ENCODE measurements around the gene HOXC13.

The HOXC13 gene

GRCh38 chr12:53941187-53941586 lies 2.6 kb downstream of the HOXC13 start:
- no peak for DNase-seq (ENCODE audit: extremely low read depth, low read depth)
- TF ChIP-seq, protein P1, sequence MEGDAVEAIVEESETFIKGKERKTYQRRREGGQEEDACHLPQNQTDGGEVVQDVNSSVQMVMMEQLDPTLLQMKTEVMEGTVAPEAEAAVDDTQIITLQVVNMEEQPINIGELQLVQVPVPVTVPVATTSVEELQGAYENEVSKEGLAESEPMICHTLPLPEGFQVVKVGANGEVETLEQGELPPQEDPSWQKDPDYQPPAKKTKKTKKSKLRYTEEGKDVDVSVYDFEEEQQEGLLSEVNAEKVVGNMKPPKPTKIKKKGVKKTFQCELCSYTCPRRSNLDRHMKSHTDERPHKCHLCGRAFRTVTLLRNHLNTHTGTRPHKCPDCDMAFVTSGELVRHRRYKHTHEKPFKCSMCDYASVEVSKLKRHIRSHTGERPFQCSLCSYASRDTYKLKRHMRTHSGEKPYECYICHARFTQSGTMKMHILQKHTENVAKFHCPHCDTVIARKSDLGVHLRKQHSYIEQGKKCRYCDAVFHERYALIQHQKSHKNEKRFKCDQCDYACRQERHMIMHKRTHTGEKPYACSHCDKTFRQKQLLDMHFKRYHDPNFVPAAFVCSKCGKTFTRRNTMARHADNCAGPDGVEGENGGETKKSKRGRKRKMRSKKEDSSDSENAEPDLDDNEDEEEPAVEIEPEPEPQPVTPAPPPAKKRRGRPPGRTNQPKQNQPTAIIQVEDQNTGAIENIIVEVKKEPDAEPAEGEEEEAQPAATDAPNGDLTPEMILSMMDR (IDR thresholded peaks at IDR 0.05; ENCODE audit: low read depth, low read length) = no peak

DNA sequence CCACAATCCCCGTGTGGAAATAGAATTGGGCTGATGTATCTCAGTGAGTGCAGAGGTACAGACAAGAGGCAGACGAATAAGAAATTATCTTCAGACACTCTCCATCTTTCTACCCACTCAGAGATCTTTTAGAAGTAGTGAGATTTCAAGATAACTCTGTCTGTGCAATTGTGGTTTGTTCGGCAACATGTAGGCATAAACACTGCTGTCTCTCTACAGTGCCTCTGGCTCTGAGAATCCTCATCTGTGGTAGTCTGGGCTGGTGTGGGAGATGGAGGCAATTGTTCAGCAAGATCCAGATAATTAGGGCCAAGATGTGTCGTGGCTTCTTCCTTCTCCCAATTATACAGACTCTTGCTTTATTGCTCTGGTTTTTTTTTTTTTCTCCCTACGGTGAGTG lies 3.1 kb downstream of the HOXC13 start:
- TF ChIP-seq, protein P1 (IDR thresholded peaks at IDR 0.05; ENCODE audit: low read depth, low read length) = no peak

DNA sequence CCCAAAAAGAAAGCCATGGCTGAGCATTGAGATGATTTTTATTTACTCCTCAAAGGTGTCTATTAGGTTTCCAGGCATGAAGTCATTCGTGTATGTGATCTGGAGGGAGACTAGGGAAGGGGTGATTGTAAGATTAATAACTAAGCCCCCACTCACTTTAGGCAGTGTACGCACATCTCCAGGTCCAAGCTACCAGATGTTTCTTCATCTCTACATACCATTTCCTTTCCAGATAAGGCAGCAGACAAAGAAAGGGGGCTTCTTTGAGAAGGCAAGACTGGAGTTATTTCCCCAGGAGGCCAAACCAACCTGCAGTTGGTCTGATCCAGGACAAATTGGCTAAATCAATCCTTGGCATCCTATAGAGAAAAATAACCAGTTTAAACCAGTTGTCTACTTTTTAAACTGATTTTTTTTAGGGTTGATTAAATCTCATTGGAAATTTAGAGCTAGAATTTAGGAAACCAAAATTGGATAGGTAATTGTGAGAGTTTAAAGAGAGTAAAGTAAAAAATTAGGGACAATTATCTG lies 3.9 kb downstream of the HOXC13 start:
- no peak for DNase-seq (ENCODE audit: extremely low read depth, low read depth)
- TF ChIP-seq, protein P1 (IDR thresholded peaks at IDR 0.05; ENCODE audit: low read depth, low read length) = no peak

More for the DNA sequence above, 3.1 kb downstream of the HOXC13 start:
- DNase-seq (ENCODE audit: extremely low read depth, low read depth) = no peak

DNA sequence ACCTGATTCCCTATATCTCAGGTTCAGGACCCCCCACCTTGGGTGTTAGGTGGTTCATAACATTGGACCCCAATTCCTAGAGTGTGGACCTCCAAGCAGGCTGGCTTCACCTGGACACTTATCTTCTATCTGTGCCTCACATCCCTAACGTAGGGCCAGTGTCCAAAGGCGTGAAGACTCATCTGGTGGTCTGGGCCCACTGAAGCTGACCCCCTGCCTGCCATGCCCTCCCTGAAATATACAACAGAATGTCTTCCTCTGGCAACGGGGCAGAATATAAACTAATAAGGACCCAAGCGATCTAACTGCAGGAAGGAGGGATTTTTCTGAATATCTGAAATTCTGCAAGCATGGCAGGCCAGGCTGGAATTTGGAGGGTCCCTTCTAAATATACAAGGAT lies 5.6 kb downstream of the HOXC13 start:
- no peak for DNase-seq (ENCODE audit: extremely low read depth, low read depth)
- TF ChIP-seq, protein P1 (IDR thresholded peaks at IDR 0.05; ENCODE audit: low read depth, low read length) = no peak

DNA sequence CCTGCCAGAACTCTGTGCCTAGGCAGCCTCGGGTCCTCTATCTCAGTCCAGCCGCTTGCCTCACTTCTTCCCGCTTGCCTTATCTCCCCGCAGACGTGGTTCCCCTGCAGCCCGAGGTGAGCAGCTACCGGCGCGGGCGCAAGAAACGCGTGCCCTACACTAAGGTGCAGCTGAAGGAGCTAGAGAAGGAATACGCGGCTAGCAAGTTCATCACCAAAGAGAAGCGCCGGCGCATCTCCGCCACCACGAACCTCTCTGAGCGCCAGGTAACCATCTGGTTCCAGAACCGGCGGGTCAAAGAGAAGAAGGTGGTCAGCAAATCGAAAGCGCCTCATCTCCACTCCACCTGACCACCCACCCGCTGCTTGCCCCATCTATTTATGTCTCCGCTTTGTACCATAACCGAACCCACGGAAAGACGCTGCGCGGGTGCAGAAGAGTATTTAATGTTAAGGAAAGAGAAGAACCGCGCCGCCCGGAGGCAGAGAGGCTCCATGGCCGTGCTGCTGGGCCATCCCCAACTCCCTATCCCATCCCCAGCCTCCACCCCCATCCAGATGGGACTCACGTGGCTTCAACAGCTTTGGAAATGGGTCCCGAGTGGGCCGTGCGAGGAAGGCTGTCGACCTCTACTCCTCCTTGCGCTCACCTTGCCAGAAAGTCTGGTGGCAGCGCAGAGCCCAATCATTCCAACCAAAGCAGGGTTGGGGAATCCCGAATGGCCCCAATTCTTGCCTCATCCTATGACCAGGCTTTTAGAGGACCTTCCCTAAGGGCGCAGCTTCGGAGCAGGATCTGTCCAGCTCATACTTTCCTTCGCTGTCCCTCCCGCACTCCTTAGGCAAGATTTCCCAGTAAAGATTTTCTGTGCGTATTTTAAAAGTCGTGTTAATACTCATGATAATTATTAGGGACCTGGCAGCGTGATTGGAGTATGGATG lies 6.5 kb downstream of the HOXC13 start:
- DNase-seq (ENCODE audit: extremely low read depth, low read depth) = no peak
- TF ChIP-seq, protein P1 (IDR thresholded peaks at IDR 0.05; ENCODE audit: low read depth, low read length) = no peak

- DNase-seq (ENCODE audit: extremely low read depth, low read depth) = no peak
- TF ChIP-seq, protein P1 (IDR thresholded peaks at IDR 0.05; ENCODE audit: low read depth, low read length) = no peak
Observed at GRCh38 chr12:53947743-53948142, 9.1 kb downstream of the HOXC13 start.
